ENCODE measurements around the gene PADI3. TPM values are rescaled to one million over a fixed set of nuclear protein-coding genes. Genes with fewer than 3 reads are reported as not detected.
"Not testable (repeated sequence)": the region's sequence is repeated elsewhere in the genome, so short reads cannot be mapped to it uniquely, and the experiment has no call there.

PADI3 gene
- total RNA-seq, 3 donors from 2014 or later = not detected

DNA sequence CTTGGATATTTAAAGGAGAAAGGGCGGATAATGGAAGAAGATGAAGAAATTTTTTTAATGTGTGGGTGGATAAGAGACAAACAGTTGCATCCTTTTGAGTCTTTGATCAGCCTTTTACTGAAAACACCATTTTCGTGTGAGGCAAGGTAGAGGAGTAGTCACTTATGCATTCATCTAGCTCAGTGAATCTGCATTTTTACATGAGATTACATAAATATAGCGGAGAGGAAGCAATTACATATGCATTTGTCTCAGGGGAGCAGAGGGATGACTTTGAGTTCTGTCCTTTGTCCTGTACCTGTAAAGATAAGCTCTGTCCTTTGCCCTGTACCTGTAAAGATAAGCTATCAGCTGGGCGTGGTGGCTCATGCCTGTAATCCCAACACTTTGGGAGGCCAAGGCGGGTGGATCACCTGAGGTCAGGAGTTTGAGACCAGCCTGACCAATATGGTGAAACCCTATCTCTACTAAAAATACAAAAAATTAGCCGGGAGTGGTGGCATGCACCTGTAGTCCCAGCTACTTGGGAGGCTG is 73.0 kb downstream of the PADI3 start:
- H3K9me3 Mint-ChIP-seq; H3K36me3 Mint-ChIP-seq (ENCODE audit: insufficient read depth); H3K27me3 Mint-ChIP-seq (ENCODE audit: low read depth); H3K4me1 Mint-ChIP-seq (ENCODE audit: low read depth); H3K4me3 Mint-ChIP-seq; ATAC-seq; DNase-seq: not testable (repeated sequence)

- Mint-ChIP-seq H3K36me3 (ENCODE audit: insufficient read depth) (no peaks in the 10 kb centered on the region), H3K4me3 (no peak overlapping the region), H3K9me3 (peaks cover 5% of the 10 kb centered on the region), H3K4me1 (ENCODE audit: low read depth) (no peaks in the 10 kb centered on the region), H3K27me3 (ENCODE audit: low read depth) (peaks cover 20% of the 10 kb centered on the region)
- DNase-seq (no peak), ATAC-seq (no peak)
Observed at GRCh38 chr1:17328855-17329254, 80.0 kb downstream of the PADI3 start.

DNA sequence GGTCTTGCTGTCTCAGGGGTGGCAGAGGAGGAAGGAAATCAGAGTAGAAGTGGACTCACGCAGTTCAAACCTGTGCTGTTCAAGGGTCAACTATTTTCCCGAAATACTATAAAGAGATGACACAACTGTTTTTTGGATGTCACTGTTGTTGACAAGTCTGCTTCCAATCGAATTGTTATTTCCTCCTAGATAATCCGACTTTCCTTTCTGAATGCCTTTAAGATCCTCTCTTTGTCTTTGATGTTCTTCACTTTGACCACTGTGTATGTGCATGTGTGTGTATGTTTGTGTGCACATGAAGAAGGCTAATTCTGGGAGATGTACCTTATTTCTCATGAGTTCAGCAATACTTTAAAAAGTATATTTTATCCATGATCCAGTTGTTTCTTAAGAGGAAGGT is 80.7 kb downstream of the PADI3 start:
- no peaks in the 10 kb centered on the region for H3K36me3 Mint-ChIP-seq (ENCODE audit: insufficient read depth)
- DNase-seq (no peak), ATAC-seq (no peak)
- H3K27me3 Mint-ChIP-seq (ENCODE audit: low read depth) = peaks cover 20% of the 10 kb centered on the region
- H3K9me3 Mint-ChIP-seq = peaks cover 3% of the 10 kb centered on the region
- no peak overlapping the region for H3K4me3 Mint-ChIP-seq
- H3K4me1 Mint-ChIP-seq (ENCODE audit: low read depth) = no peaks in the 10 kb centered on the region

DNA sequence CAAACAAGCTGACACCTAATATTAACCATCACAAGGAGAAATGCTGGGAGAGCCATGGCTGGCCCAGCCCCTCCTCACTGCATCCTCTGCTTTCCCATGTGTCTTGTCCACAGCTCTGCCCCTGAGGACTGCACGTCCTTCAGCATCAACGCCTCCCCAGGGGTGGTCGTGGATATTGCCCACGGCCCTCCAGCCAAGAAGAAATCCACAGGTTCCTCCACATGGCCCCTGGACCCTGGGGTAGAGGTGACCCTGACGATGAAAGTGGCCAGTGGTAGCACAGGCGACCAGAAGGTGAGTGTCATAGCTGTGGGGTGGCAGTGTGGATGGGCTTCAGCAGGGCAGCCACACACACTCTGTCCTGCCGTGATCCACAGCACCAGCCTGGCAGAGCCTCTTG is 82.0 kb downstream of the PADI3 start:
- Mint-ChIP-seq H3K9me3 (no peaks in the 10 kb centered on the region), H3K4me3 (no peak overlapping the region), H3K27me3 (ENCODE audit: low read depth) (peaks cover 24% of the 10 kb centered on the region), H3K4me1 (ENCODE audit: low read depth) (no peaks in the 10 kb centered on the region), H3K36me3 (ENCODE audit: insufficient read depth) (no peaks in the 10 kb centered on the region)
- no peak for DNase-seq
- no peak for ATAC-seq

DNA sequence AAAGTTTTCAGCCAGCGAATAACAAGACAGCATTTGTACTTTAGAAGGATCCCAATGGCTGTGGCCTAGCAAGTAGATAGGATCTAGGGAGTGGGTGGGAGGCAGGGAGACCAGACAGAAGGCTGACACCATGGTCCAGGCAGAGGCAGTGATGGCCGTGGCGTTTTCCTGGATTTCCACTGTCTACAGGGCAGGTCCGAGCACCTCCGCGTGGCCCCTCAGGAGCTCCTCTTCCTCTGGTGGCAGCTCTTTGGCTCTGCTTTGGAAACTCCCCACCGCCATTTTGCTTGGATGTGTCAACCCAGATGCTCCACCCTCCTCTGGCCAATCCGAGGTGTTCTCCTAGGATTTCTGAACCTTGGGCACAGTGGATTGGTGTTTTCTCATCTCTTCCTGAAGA is 84.2 kb downstream of the PADI3 start:
- ATAC-seq (no peak), DNase-seq (no peak)
- Mint-ChIP-seq H3K27me3 (ENCODE audit: low read depth) (peaks cover 29% of the 10 kb centered on the region), H3K4me3 (no peak overlapping the region), H3K9me3 (no peaks in the 10 kb centered on the region), H3K36me3 (ENCODE audit: insufficient read depth) (no peaks in the 10 kb centered on the region), H3K4me1 (ENCODE audit: low read depth) (peaks cover 4% of the 10 kb centered on the region)

Other genes starting within 250 kb of the PADI3 start
- 10 to 100 TPM; 48.0 to 55.1 (median 48.3) TPM for gene ATP13A2, start 237.2 kb upstream of the PADI3 start, total RNA-seq
- gene SDHB, start 195.1 kb upstream of the PADI3 start, total RNA-seq = 100 to 1,000 TPM; 159 to 179 (median 176) TPM
- gene PADI2, start 129.6 kb upstream of the PADI3 start, total RNA-seq = under 1 TPM; 0.08 to 0.14 (median 0.13) TPM
- gene PADI1, start 44.0 kb upstream of the PADI3 start, total RNA-seq = not detected
- under 1 TPM; 0.08 to 0.71 (median 0.66) TPM for gene PADI4, start 59.1 kb downstream of the PADI3 start, total RNA-seq
- not detected for gene PADI6, start 123.1 kb downstream of the PADI3 start, total RNA-seq
- 100 to 1,000 TPM; 114 to 130 (median 122) TPM for gene RCC2, start 190.6 kb downstream of the PADI3 start, total RNA-seq